ENCODE data around the gene C21orf58.
"Not testable (repeated sequence)": the region's sequence is repeated elsewhere in the genome, so short reads cannot be mapped to it uniquely, and the experiment has no call there.

Gene C21orf58

DNA sequence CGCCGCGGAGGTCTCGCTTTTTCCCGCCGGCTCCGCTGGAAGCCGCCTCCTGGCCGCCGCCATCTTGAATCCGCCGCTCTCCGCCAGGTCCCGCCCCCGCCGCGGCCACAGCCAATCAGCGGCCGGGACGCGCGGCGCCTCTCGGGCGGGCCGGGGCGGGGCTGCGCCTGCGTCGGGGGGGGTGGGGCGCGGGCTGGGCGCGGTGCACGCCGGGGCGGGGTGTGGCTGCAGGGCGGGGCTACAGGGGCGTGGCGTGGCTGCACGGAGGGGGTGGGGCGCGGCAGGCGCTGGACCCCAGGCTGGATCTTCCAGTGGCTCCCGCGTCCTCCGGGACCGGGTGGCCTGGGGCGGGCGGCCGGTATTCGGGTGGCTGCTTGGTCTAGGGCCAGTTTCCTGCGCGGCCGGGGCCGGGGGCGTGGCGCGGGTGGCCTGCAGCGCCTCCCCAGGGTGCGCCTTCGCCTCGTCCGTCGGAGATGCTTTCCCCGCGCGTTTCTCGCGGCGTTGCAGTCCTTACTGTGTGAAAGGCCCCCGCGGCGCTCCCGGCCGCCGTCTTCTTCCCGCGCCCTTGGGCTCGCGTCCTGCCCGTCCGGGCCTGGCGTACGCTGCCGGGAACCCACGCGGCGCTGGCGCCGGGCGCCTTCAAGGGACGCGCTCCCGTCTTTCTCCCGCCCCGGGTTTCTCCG, 861 bp upstream of the C21orf58 start:
- DNase-seq (ENCODE audit: low read depth, low spot score), result no peak

- DNase-seq (ENCODE audit: low read depth, low spot score), result no peak
These were observed 402 bp downstream of the C21orf58 start for GRCh38 chr21:46323227-46323709.

GRCh38 chr21:46322351-46323226, 1.1 kb downstream of the C21orf58 start:
- no peak for DNase-seq (ENCODE audit: low read depth, low spot score)

DNA sequence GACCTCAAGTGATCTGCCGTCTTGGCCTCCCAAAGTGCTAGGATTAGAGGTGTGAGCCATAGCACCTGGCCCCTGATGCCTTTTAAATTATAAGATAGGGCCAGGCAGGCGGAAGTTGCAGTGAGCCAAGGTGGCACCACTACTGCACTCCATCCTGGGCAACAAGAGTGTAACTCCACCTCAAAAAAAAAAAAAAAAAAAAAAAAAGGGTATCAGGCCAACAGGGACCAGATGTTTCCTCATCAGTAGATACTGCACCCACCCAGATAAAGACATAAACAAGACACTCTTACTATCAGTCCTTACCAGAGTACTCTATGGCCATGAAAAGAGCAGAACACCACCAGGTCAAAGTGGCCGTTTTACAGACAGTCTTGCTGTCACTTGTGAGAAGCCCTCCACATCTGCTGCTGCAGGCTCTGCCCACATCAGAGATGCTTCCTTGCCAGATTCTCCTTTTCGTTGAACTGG, 3.3 kb downstream of the C21orf58 start:
- DNase-seq (ENCODE audit: low read depth, low spot score), result no peak

DNA sequence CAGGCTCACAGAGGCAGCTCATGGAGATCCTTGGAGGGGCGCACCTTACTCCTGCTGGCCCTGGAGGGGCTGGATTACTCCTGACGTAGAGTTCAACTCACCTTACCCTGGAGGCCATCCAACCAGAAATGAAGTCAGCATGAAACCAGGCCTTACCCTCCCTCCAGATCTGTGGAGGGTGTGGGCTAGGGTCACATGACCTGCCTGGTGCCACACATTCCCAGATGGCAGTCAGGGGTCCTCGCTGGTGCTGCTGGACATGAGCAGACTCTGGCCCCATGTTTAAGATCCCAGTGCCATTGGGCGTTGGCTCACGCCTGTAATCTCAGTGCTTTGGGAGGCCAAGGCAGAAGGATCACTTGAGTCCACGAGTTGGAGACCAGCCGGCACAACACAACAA, 4.5 kb downstream of the C21orf58 start:
- no peak for DNase-seq (ENCODE audit: low read depth, low spot score)

GRCh38 chr21:46318464-46318845, 5.2 kb downstream of the C21orf58 start:
- DNase-seq (ENCODE audit: low read depth, low spot score), result no peak

DNA sequence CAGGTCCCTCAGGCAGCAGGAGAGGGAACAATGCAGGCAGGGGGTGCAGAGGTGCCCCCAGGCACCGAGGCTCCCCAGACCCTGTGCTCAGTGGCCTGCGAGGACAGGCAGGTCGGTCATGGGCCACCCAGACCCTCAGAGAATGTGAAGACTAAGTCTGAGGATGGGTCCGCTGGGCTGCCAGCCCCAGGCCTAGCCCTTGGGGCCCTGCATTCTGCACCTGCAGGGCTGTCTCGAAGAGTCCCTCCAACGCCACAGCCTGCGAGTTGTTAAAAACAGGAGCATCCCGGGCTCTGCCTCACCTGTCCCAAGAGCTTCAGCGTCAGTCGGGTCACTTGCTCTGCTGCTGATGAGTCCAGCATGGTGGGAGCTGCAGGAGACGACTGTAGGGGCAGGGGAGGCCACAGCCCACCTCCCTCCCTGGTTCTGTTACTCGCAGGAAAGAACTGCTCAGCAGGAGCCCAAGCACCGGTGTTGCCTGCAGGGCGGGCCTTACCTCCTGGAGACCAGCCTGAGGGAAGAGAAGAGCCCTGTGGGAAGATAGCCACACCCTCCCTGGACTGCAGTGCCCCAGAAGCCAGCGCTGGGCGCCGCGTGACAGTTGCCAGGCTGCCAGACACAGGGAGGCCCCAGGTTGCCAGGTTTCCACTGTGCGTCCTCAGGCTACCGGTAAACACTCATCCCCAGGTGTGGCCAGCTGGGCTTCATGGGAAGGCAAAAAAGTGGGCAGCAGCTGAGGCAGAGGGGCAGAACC, 5.8 kb downstream of the C21orf58 start:
- no peak for DNase-seq (ENCODE audit: low read depth, low spot score)

- DNase-seq (ENCODE audit: low read depth, low spot score), result no peak
These were observed 6.9 kb downstream of the C21orf58 start for GRCh38 chr21:46316708-46317324.

DNA sequence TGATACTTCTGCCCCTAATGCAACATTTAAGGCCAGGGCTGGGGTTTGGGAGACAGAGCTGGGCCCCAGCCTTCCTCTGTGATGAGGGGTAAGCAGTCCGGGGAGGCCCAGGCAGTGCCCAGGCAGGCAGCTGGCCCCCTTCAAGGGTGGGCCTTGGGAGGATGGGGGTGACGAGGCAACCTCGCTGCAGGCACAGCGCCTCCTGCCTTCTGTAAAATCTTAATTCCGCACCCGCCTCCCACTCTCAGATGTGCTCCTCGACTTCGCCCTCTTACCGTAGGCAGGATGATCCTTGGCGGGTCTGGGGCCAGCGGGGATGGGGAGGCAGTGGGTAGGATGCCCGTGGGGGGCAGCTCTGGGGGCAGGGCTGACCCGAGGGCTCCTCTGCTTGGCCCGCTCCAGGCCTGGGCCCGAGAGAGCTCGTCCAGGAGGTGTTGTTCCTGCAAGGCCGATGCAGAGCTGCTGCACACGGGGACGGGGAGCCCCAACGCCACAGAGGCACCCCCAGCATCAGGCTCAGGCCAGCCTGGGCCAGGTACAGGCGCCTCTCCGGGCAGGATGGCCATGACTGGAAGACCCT, 9.1 kb downstream of the C21orf58 start:
- no peak for DNase-seq (ENCODE audit: low read depth, low spot score)

DNA sequence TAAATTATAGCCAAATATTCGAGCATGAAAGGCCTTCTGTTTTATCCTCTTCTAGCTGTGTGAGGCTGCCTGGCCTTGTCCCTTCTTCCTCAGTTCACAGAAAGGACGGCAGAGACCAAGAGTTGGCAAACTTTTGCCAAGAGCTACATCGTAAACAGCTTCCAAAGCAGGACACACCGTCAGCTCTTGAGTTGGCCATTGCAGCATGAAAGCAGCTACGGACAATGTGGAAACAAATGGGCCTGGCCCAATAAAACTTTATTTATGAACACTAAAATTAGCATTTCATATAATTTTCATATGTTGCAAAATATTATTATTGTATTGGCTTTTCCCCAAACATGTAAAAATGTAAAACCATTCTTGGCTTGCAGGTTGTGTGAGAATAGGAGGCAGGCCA, 10.7 kb downstream of the C21orf58 start:
- no peak for DNase-seq (ENCODE audit: low read depth, low spot score)

DNA sequence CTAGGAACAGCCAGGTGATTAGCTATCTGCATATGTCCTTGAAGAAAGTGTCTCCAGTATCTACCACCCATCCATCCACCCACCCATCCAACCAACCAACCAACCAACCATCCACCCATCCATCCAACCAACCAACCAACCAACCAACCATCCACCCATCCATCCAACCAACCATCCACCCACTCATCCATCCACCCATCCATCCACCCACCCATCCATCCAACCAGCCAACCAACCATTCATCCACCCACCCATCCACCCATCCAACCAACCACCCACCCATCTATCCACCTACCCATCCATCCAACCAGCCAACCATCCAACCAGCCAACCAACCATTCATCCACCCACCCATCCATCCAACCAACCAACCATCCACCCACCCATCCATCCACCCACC, 12.1 kb downstream of the C21orf58 start:
- DNase-seq (ENCODE audit: low read depth, low spot score), result no peak

DNA sequence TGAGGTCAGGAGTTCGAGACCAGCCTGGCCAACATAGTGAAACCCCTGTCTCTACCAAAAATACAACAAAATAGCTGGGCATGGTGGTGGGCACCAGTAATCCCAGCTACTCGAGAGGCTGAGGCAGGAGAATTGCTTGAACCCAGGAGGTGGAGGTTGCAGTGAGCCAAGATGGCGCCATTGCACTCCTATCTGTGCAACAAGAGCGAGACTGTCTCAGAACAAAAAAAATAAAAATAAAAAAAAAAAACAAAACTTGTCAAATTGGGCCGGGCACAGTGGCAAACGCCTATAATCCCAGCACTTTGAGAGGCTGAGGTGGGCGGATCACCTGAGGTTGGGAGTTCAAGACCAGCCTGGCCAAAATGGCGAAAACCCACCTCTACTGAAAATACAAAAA, 13.4 kb downstream of the C21orf58 start:
- not testable (repeated sequence) for DNase-seq (ENCODE audit: low read depth, low spot score)

DNA sequence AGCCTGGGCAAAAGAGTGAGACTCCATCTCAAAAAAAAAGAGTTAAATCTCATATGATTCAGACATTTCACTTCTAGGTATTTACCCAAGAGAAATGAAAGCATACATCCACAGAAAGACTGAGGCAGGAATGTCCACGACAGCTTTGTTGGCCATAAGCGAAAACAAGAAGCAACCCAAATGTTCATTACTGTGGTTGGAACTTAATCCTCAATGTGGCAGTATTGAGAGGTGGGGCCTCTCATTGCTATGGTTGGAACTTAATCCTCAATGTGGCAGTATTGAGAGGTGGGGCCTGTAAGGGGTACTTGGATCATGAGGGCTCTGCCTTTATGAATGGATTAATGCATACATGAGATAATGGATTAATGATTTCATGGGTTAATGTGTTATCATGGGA, 15.2 kb downstream of the C21orf58 start:
- no peak for DNase-seq (ENCODE audit: low read depth, low spot score)

DNA sequence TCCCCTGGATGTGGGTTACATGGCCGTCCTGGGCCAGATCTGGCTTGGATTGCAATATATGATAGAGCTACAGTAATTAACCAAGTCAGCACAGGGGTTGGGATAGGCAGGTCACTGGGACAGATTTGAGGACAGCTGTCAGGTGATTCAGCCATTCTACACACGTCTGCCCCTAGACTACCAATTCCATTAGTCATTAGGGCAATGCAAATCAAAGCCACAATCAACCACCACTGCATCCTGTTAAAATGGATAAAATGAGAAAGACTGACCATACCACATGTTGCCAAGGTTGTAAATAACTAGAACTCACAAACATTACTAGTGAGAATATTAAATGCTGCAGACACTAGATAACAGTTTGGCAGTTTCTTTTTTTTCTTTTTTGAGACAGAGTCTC, 16.0 kb downstream of the C21orf58 start:
- no peak for DNase-seq (ENCODE audit: low read depth, low spot score)

DNA sequence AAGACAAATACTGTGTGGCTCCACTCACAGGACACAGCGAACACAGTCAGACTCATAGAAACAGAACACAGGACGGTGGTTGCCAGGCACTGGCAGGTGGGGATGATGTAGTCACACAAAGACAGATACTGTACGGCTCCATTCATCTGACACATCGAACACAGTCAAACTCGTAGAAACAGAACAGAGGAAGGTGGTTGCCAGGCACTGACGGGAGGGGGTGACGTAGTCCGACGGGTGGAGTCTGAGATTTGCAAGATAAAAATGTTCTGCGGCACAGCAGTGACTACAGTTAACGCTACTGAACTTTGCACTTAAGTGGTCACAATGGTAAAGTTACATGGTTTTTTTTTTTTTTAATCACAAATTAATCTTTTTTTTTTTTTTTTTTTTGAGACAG, 18.7 kb downstream of the C21orf58 start:
- no peak for DNase-seq (ENCODE audit: low read depth, low spot score)

DNA sequence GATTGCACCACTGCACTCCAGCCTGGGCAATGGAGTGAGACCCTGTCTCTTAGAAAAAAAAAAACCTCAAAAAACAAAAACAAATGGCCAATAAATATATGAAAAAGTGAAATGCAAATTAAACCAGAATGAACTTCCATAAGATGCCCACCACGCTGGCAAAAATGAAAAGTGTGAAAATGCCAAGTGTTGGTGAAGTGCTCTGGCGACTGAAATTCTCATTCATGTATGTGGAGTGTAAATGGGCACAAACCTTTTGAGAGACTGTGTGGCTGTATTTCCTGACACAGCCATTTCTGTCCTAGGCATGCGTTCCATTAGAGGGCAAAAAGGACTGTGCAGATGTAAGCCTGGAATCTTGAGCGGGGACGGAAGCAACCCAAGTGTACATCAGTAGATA, 19.2 kb downstream of the C21orf58 start:
- no peak for DNase-seq (ENCODE audit: low read depth, low spot score)

GRCh38 chr21:46301759-46302158, 21.9 kb downstream of the C21orf58 start:
- DNase-seq (ENCODE audit: low read depth, low spot score), result no peak

DNA sequence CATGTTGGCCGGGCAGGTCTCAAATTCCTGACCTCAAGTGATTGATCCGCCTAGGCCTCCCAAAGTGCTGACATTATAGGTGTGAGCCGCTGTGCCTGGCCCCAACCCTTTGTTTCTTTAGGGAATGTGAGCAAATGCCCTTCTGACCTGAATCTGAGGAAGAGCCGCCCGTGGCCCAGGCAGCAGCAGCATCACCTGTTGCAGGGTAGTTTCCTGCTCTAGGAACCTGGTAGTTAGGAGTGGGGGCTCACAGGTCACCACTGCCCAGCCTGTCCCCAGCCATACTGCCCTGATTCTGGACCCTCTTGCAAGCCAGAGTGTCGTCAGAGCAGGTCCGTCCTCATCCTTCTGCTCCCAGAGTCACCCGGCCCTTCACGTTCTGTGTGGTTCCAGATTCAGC, 24.5 kb downstream of the C21orf58 start:
- DNase-seq (ENCODE audit: low read depth, low spot score), result no peak

DNA sequence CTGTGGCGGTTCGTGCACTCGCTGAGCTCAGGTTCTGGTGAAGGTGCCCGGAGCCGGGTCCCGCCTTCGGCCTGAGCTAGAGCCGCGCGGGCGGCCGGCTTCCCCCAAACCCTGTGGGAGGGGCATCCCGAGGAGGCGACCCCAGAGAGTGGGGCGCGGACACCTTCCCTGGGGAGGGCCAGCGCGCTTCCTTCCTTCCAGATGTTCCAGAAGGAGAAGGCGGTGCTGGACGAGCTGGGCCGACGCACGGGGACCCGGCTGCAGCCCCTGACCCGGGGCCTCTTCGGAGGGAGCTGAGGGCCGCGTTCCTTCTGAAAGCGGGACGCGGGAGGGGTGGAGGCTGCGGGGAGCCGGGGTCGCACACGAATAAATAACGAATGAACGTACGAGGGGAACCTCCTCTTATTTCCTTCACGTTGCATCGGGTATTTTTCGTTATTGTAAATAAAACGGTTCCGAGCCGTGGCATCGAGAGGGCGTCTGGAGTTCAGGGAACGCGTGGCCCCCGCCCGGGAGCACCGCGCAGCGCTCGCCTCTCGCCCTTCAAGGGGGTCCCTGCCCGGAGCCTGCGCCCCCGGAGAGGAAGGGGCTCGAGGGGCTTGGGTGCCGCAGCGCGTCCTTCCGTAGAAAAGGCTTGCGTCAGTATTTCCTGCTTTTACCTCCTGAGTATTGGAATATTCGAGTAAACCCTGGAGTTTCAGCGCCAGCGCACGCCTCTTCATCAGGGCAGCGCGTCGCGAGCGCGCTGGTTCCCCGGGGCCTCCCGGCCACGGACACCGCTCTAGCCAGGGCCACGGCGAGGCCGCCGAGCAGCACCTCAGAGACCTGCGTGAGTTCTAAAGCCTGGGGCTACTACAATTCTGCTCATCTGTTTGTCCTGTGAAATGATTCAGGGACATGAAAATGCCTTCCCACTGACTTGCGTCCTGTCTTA, 26.1 kb downstream of the C21orf58 start:
- no peak for DNase-seq (ENCODE audit: low read depth, low spot score)
